Measurements from ENCODE around the gene BCKDHA. TPM values are rescaled to one million over a fixed set of nuclear protein-coding genes. Genes with fewer than 3 reads are reported as not detected.

The BCKDHA gene
- total and polyA plus RNA-seq, 9 of the 15 experiments (the other 6 are each of a cell fraction or from before 2014, with no cell fraction given) = 4.5 to 52.5 (median 14.1) TPM

GRCh38 chr19:41427647-41428480 is 30.2 kb downstream of the BCKDHA start (continued):
- TF ChIP-seq, protein P1, sequence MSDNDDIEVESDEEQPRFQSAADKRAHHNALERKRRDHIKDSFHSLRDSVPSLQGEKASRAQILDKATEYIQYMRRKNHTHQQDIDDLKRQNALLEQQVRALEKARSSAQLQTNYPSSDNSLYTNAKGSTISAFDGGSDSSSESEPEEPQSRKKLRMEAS (CRISPR knock-in tag; IDR thresholded peaks at IDR 0.05) = peak; percentile 31; the same call in 1 of the 2 replicates
- TF ChIP-seq, protein P2, sequence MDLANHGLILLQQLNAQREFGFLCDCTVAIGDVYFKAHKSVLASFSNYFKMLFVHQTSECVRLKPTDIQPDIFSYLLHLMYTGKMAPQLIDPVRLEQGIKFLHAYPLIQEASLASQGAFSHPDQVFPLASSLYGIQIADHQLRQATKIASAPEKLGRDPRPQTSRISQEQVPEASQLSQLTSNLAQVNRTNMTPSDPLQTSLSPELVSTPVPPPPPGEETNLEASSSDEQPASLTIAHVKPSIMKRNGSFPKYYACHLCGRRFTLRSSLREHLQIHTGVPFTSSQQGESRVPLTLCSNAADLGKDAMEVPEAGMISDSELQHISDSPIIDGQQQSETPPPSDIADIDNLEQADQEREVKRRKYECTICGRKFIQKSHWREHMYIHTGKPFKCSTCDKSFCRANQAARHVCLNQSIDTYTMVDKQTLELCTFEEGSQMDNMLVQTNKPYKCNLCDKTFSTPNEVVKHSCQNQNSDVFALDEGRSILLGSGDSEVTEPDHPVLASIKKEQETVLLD (IDR thresholded peaks at IDR 0.05) = peak; percentile 75
- TF ChIP-seq POLR2A (conservative IDR thresholded peaks at IDR 0.05) (peak; percentile 54), ZNF436 (CRISPR knock-in tag; IDR thresholded peaks at IDR 0.05) (no peak), SNRNP70 (optimal IDR thresholded peaks at IDR 0.05; ENCODE audit: low read depth, low read length) (no peak), TRIM24 (IDR thresholded peaks at IDR 0.05) (peak; percentile 52 to 60; a peak in 2 of 4 replicates), CC2D1A (IDR thresholded peaks at IDR 0.05) (peak; percentile 51; the same call in 1 of the 2 replicates), CXXC5 (CRISPR knock-in tag; IDR thresholded peaks at IDR 0.05) (peak; percentile 58; the same call in 1 of the 2 replicates), ZNF407 (IDR thresholded peaks at IDR 0.05; ENCODE audit: low read depth) (peak; percentile 64; the same call in 1 of the 2 replicates), ELF4 (CRISPR knock-in tag; IDR thresholded peaks at IDR 0.05) (peak; percentile 97), CTBP1 (IDR thresholded peaks at IDR 0.05; ENCODE audit: borderline replicate concordance) (peak; percentile 69; the same call in 1 of the 2 replicates), GATA2 (CRISPR knock-in tag; IDR thresholded peaks at IDR 0.05) (peak; percentile 73), SMARCE1 (IDR thresholded peaks at IDR 0.05) (peak; percentile 93), BRD9 (IDR thresholded peaks at IDR 0.05; ENCODE audit: low read depth, partially characterized antibody) (peak; percentile 77), ZEB2 (IDR thresholded peaks at IDR 0.05) (peak; percentile 62; the same call in 1 of the 2 replicates), ARID1B (IDR thresholded peaks at IDR 0.05) (peak; percentile 75), GATAD2A (IDR thresholded peaks at IDR 0.05) (peak; percentile 87), RBFOX2 (IDR thresholded peaks at IDR 0.05; ENCODE audit: low read depth, low read length) (peak; percentile 21)
- TF ChIP-seq, protein P3, sequence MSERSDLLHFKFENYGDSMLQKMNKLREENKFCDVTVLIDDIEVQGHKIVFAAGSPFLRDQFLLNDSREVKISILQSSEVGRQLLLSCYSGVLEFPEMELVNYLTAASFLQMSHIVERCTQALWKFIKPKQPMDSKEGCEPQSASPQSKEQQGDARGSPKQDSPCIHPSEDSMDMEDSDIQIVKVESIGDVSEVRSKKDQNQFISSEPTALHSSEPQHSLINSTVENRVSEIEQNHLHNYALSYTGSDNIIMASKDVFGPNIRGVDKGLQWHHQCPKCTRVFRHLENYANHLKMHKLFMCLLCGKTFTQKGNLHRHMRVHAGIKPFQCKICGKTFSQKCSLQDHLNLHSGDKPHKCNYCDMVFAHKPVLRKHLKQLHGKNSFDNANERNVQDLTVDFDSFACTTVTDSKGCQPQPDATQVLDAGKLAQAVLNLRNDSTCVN (CRISPR knock-in tag; IDR thresholded peaks at IDR 0.05) = peak; percentile 97

Measured in K562 (cell line).